Measurements from ENCODE around the gene SLC40A1. TPM values are rescaled to one million over a fixed set of nuclear protein-coding genes. Genes with fewer than 3 reads are reported as not detected.

The SLC40A1 gene
- total RNA-seq, 2 experiments from 2014 or later: 3.0 to 3.5 TPM

- Mint-ChIP-seq H3K4me3 (no peak overlapping the region), H3K27ac (no peak overlapping the region), H3K27me3 (no peaks in the 10 kb centered on the region), H3K9me3 (no peaks in the 10 kb centered on the region), H3K36me3 (peaks cover 16% of the 10 kb centered on the region), H3K4me1 (peaks cover 10% of the 10 kb centered on the region)
- no peak for DNase-seq
These were observed 19.1 kb downstream of the SLC40A1 start for GRCh38 chr2:189561371-189562038.

GRCh38 chr2:189560273-189560586 lies 20.4 kb downstream of the SLC40A1 start:
- Mint-ChIP-seq H3K9me3 (no peaks in the 10 kb centered on the region), H3K36me3 (peaks cover 12% of the 10 kb centered on the region), H3K27me3 (no peaks in the 10 kb centered on the region), H3K4me1 (peaks cover 10% of the 10 kb centered on the region), H3K4me3 (no peak overlapping the region), H3K27ac (no peak overlapping the region)
- no peak for DNase-seq

GRCh38 chr2:189559579-189560272 lies 20.9 kb downstream of the SLC40A1 start:
- DNase-seq: no peak
- H3K27ac Mint-ChIP-seq: no peak overlapping the region
- H3K9me3 Mint-ChIP-seq: no peaks in the 10 kb centered on the region
- no peaks in the 10 kb centered on the region for H3K27me3 Mint-ChIP-seq
- peaks cover 10% of the 10 kb centered on the region for H3K4me1 Mint-ChIP-seq
- no peak overlapping the region for H3K4me3 Mint-ChIP-seq
- H3K36me3 Mint-ChIP-seq: peaks cover 8% of the 10 kb centered on the region

GRCh38 chr2:189558516-189559272 lies 21.9 kb downstream of the SLC40A1 start:
- DNase-seq: no peak
- H3K27me3 Mint-ChIP-seq: no peaks in the 10 kb centered on the region
- no peaks in the 10 kb centered on the region for H3K9me3 Mint-ChIP-seq
- no peak overlapping the region for H3K27ac Mint-ChIP-seq
- peaks cover 6% of the 10 kb centered on the region for H3K36me3 Mint-ChIP-seq
- peaks cover 10% of the 10 kb centered on the region for H3K4me1 Mint-ChIP-seq
- no peak overlapping the region for H3K4me3 Mint-ChIP-seq

- Mint-ChIP-seq H3K4me1 (peaks cover 10% of the 10 kb centered on the region), H3K9me3 (no peaks in the 10 kb centered on the region), H3K4me3 (no peak overlapping the region), H3K27ac (no peak overlapping the region), H3K27me3 (no peaks in the 10 kb centered on the region), H3K36me3 (peaks cover 3% of the 10 kb centered on the region)
- DNase-seq: no peak
These were observed 23.2 kb downstream of the SLC40A1 start for GRCh38 chr2:189557373-189557772.

GRCh38 chr2:189556526-189556925 lies 24.1 kb downstream of the SLC40A1 start:
- H3K36me3 Mint-ChIP-seq: peaks cover 3% of the 10 kb centered on the region
- DNase-seq: no peak
- H3K27ac Mint-ChIP-seq: no peak overlapping the region
- no peak overlapping the region for H3K4me3 Mint-ChIP-seq
- peaks cover 10% of the 10 kb centered on the region for H3K4me1 Mint-ChIP-seq
- H3K9me3 Mint-ChIP-seq: no peaks in the 10 kb centered on the region
- H3K27me3 Mint-ChIP-seq: no peaks in the 10 kb centered on the region

- H3K36me3 Mint-ChIP-seq: peaks cover 2% of the 10 kb centered on the region
- H3K4me1 Mint-ChIP-seq: peaks cover 9% of the 10 kb centered on the region
- no peak overlapping the region for H3K27ac Mint-ChIP-seq
- DNase-seq: no peak
- H3K4me3 Mint-ChIP-seq: no peak overlapping the region
- H3K27me3 Mint-ChIP-seq: peaks cover 3% of the 10 kb centered on the region
- H3K9me3 Mint-ChIP-seq: no peaks in the 10 kb centered on the region
These were observed 25.4 kb downstream of the SLC40A1 start for GRCh38 chr2:189555232-189555631.

GRCh38 chr2:189553504-189554088 lies 27.0 kb downstream of the SLC40A1 start:
- H3K27me3 Mint-ChIP-seq: peaks cover 3% of the 10 kb centered on the region
- H3K4me3 Mint-ChIP-seq: no peak overlapping the region
- DNase-seq: no peak
- H3K4me1 Mint-ChIP-seq: peaks cover 3% of the 10 kb centered on the region
- no peaks in the 10 kb centered on the region for H3K36me3 Mint-ChIP-seq
- H3K9me3 Mint-ChIP-seq: no peaks in the 10 kb centered on the region
- H3K27ac Mint-ChIP-seq: no peak overlapping the region

- Mint-ChIP-seq H3K36me3 (no peaks in the 10 kb centered on the region), H3K27ac (no peak overlapping the region), H3K9me3 (no peaks in the 10 kb centered on the region), H3K4me1 (peaks cover 3% of the 10 kb centered on the region), H3K27me3 (peaks cover 3% of the 10 kb centered on the region), H3K4me3 (no peak overlapping the region)
- no peak for DNase-seq
These were observed 27.6 kb downstream of the SLC40A1 start for GRCh38 chr2:189552991-189553404.

- peaks cover 3% of the 10 kb centered on the region for H3K27me3 Mint-ChIP-seq
- no peak overlapping the region for H3K4me3 Mint-ChIP-seq
- no peaks in the 10 kb centered on the region for H3K9me3 Mint-ChIP-seq
- H3K36me3 Mint-ChIP-seq: no peaks in the 10 kb centered on the region
- peaks cover 3% of the 10 kb centered on the region for H3K4me1 Mint-ChIP-seq
- no peak for DNase-seq
- H3K27ac Mint-ChIP-seq: no peak overlapping the region
These were observed 28.1 kb downstream of the SLC40A1 start for GRCh38 chr2:189552334-189552990.

GRCh38 chr2:189551808-189552207 lies 28.8 kb downstream of the SLC40A1 start:
- no peak for DNase-seq
- Mint-ChIP-seq H3K27ac (no peak overlapping the region), H3K27me3 (peaks cover 3% of the 10 kb centered on the region), H3K36me3 (no peaks in the 10 kb centered on the region), H3K4me3 (no peak overlapping the region), H3K9me3 (no peaks in the 10 kb centered on the region), H3K4me1 (peaks cover 3% of the 10 kb centered on the region)

- Mint-ChIP-seq H3K27me3 (peaks cover 3% of the 10 kb centered on the region), H3K4me1 (peaks cover 3% of the 10 kb centered on the region), H3K27ac (no peak overlapping the region), H3K36me3 (no peaks in the 10 kb centered on the region), H3K4me3 (no peak overlapping the region), H3K9me3 (no peaks in the 10 kb centered on the region)
- no peak for DNase-seq
These were observed 31.1 kb downstream of the SLC40A1 start for GRCh38 chr2:189549449-189549832.

GRCh38 chr2:189548666-189549448 lies 31.7 kb downstream of the SLC40A1 start:
- H3K36me3 Mint-ChIP-seq: no peaks in the 10 kb centered on the region
- peaks cover 3% of the 10 kb centered on the region for H3K4me1 Mint-ChIP-seq
- no peak overlapping the region for H3K4me3 Mint-ChIP-seq

GRCh38 chr2:189545418-189545817 lies 35.2 kb downstream of the SLC40A1 start:
- no peak for DNase-seq
- no peaks in the 10 kb centered on the region for H3K9me3 Mint-ChIP-seq
- H3K4me3 Mint-ChIP-seq: no peak overlapping the region
- no peak overlapping the region for H3K27ac Mint-ChIP-seq
- no peaks in the 10 kb centered on the region for H3K27me3 Mint-ChIP-seq
- H3K4me1 Mint-ChIP-seq: peaks cover 5% of the 10 kb centered on the region
- H3K36me3 Mint-ChIP-seq: no peaks in the 10 kb centered on the region

More at GRCh38 chr2:189548666-189549448, 31.7 kb downstream of the SLC40A1 start:
- Mint-ChIP-seq H3K27me3 (peaks cover 3% of the 10 kb centered on the region), H3K27ac (no peak overlapping the region), H3K9me3 (no peaks in the 10 kb centered on the region)
- no peak for DNase-seq

Data from activated naive CD8-positive, alpha-beta T cell treated with anti-CD3 and anti-CD28 coated beads for 36 hours (primary cell).